SK-N-MC (cell line): ENCODE measurements around the gene LRRC71.

Experiments
- EZH2 ChIP-seq: fragments of 200-600 bp; sonication (generic); IDR thresholded peaks from one replicate; pipeline ENCODE4 v1.6.1; 2017; ENCODE audit warnings: antibody characterized with exemption
- FOXP2 ChIP-seq: optimal IDR thresholded peaks from 2 replicates; pipeline ENCODE3; 2011; ENCODE audit warnings: mild to moderate bottlenecking, moderate library complexity; ENCODE audit not compliant: insufficient read depth; ENCODE audit errors: extremely low read length, control extremely low read depth
- POLR2AphosphoS5 ChIP-seq: IDR thresholded peaks from 2 replicates; pipeline ENCODE4 v1.6.1; 2012; ENCODE audit warnings: mild to moderate bottlenecking, low read depth, low read length, borderline replicate concordance

GRCh38 chr1:156947127-156947526 is 26.7 kb downstream of the LRRC71 start:
- TF ChIP-seq EZH2: no peak
- TF ChIP-seq POLR2AphosphoS5: no peak
- TF ChIP-seq FOXP2: no peak
